Measurements from ENCODE around the gene CERCAM.

CERCAM gene

DNA sequence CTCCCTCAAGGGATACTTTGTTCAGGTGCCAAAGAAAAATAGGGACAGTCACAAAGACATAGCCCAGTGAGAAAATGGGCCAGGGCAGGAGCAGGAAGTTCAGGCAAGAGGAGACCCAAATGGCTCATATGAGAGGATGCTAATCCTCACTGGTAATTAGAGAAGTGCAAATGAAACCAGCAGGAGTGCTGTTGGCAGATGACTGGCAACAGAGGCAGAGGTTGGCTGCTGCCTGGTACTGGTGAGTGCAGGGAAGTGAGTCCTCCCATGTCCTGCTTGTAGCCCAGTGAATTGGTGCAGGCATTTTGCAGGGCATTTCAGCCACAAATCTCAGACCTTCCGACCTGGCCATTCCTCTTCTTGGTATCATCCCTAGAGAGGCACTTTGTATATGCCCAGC, 58.6 kb downstream of the CERCAM start:
- TF ChIP-seq, protein P1, sequence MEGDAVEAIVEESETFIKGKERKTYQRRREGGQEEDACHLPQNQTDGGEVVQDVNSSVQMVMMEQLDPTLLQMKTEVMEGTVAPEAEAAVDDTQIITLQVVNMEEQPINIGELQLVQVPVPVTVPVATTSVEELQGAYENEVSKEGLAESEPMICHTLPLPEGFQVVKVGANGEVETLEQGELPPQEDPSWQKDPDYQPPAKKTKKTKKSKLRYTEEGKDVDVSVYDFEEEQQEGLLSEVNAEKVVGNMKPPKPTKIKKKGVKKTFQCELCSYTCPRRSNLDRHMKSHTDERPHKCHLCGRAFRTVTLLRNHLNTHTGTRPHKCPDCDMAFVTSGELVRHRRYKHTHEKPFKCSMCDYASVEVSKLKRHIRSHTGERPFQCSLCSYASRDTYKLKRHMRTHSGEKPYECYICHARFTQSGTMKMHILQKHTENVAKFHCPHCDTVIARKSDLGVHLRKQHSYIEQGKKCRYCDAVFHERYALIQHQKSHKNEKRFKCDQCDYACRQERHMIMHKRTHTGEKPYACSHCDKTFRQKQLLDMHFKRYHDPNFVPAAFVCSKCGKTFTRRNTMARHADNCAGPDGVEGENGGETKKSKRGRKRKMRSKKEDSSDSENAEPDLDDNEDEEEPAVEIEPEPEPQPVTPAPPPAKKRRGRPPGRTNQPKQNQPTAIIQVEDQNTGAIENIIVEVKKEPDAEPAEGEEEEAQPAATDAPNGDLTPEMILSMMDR (IDR thresholded peaks at IDR 0.05; ENCODE audit: low read depth, low read length, missing control alignments) = no peak
- no peak overlapping the region for H3K4me3 ChIP-seq (replicated peaks; ENCODE audit: low read depth, low read length)
- no peak for DNase-seq (ENCODE audit: extremely low read depth, low read depth)

GRCh38 chr9:128481561-128481960, 60.9 kb downstream of the CERCAM start:
- H3K4me3 ChIP-seq (replicated peaks; ENCODE audit: low read depth, low read length) = no peak overlapping the region
- TF ChIP-seq, protein P1 (IDR thresholded peaks at IDR 0.05; ENCODE audit: low read depth, low read length, missing control alignments) = no peak

GRCh38 chr9:128482186-128482585, 61.5 kb downstream of the CERCAM start:
- no peak overlapping the region for H3K4me3 ChIP-seq (replicated peaks; ENCODE audit: low read depth, low read length)
- DNase-seq (ENCODE audit: extremely low read depth, low read depth) = no peak
- TF ChIP-seq, protein P1 (IDR thresholded peaks at IDR 0.05; ENCODE audit: low read depth, low read length, missing control alignments) = no peak

More at GRCh38 chr9:128481561-128481960, 60.9 kb downstream of the CERCAM start:
- DNase-seq (ENCODE audit: extremely low read depth, low read depth) = no peak

- TF ChIP-seq, protein P1 (IDR thresholded peaks at IDR 0.05; ENCODE audit: low read depth, low read length, missing control alignments) = no peak
- DNase-seq (ENCODE audit: extremely low read depth, low read depth) = no peak
- H3K4me3 ChIP-seq (replicated peaks; ENCODE audit: low read depth, low read length) = no peak overlapping the region
Observed at GRCh38 chr9:128484686-128485413, 64.2 kb downstream of the CERCAM start.

GRCh38 chr9:128485414-128485855, 64.8 kb downstream of the CERCAM start:
- no peak for DNase-seq (ENCODE audit: extremely low read depth, low read depth)

GRCh38 chr9:128486201-128486600, 65.5 kb downstream of the CERCAM start:
- DNase-seq (ENCODE audit: extremely low read depth, low read depth) = no peak
- no peak overlapping the region for H3K4me3 ChIP-seq (replicated peaks; ENCODE audit: low read depth, low read length)
- TF ChIP-seq, protein P1 (IDR thresholded peaks at IDR 0.05; ENCODE audit: low read depth, low read length, missing control alignments) = no peak

More at GRCh38 chr9:128485414-128485855, 64.8 kb downstream of the CERCAM start:
- TF ChIP-seq, protein P1 (IDR thresholded peaks at IDR 0.05; ENCODE audit: low read depth, low read length, missing control alignments) = no peak
- no peak overlapping the region for H3K4me3 ChIP-seq (replicated peaks; ENCODE audit: low read depth, low read length)
